ENCODE data around the gene NETO1.

NETO1 gene, protein sequence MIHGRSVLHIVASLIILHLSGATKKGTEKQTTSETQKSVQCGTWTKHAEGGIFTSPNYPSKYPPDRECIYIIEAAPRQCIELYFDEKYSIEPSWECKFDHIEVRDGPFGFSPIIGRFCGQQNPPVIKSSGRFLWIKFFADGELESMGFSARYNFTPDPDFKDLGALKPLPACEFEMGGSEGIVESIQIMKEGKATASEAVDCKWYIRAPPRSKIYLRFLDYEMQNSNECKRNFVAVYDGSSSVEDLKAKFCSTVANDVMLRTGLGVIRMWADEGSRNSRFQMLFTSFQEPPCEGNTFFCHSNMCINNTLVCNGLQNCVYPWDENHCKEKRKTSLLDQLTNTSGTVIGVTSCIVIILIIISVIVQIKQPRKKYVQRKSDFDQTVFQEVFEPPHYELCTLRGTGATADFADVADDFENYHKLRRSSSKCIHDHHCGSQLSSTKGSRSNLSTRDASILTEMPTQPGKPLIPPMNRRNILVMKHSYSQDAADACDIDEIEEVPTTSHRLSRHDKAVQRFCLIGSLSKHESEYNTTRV

DNA sequence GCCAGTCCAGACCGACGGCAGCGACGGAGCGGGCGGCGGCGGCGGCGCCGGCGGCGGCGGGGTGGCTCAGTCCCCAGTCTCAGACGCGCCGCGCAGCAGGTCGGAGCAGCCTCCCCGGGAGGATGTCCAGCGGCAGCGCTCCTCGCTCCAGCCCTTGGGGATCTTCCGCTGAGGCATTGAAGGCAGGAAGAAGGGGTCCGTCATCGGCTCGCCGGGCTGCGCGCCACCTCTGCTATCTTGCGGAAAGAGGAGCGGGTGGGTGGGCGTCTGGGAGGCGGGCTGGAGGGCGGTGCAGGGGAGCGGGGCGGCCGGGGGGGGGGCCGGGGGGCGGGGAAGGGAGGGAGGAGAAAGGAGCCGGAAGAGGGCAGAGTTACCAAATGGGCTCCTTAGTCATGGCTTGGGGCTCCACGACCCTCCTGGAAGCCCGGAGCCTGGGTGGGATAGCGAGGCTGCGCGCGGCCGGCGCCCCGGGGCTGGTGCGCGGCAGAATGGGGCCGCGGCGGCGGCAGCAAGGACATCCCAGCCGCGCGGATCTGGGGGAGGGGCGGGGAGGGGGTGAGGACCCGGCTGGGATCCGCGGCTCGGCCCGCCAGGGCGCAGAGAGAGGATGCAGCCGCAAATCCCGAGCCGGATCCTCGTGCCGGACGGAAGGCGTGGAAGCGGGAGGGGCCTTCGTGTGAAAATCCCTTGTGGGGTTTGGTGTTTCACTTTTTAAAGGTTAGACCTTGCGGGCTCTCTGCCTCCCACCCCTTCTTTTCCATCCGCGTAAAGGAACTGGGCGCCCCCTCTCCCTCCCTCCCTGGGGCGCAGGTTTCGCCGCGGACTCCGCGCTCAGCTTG is at the start of gene NETO1:
Gene NETO1, minus strand, starts transcription at position 242 of the 839 bp plus-strand sequence. CDS start 696 bp downstream, outside the sequence.
- no peak for DNase-seq

DNA sequence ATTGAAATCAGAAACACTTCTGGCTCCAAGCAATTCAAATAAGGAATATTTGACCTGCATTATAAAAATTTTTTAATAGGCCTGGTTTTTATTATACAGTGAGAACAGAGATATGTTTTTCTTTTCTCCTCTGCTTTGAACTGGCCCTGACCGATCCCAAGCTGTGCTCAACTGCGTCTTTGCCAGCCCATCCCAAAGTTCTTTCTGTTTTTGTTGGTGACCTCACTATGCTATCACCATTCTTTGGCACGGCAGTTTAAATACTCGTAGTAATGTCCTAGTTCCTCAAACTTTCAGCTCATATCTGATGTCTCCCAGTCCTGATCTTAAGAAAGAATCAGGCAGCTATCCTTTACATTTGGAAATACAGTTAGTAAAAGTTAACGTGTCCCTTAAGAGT is 42.3 kb upstream of the NETO1 start:
- no peak for DNase-seq

DNA sequence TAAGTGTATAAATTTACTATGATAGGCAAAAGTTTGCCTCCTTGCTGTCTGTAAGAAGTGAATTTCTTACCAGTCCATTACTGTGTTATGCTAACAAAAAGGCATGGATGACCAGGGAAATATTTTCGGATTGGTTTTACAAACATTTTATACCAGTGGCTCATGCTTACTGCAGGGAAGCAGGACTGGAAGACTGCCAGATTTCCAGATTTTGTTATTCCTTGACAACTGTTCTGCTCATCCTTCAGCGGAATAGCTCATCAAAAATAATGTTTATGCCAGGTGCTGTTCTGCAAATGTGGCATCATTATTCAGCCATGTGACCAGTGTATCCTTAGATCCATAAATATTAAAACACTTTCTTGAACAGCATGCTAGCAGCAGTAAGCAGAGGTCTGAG is 40.4 kb upstream of the NETO1 start:
- no peak for DNase-seq

DNA sequence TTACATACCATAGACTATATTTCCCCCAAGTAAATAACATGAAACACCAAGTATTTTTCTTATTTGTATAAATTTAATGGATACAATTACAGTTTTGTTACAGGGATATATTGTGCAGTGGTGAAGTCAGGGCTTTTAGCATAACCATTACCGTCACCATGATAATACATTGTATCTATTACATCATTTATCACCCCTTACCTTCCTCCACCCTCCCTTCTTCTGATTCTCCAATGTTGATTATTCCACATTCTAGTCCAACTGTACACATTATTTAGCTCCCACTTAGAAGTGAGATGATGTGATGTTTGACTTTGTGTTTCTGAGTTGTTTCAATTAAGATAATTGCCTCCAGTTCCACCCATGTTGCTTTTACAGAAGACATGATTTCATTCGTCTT is 35.2 kb upstream of the NETO1 start:
- DNase-seq = no peak

DNA sequence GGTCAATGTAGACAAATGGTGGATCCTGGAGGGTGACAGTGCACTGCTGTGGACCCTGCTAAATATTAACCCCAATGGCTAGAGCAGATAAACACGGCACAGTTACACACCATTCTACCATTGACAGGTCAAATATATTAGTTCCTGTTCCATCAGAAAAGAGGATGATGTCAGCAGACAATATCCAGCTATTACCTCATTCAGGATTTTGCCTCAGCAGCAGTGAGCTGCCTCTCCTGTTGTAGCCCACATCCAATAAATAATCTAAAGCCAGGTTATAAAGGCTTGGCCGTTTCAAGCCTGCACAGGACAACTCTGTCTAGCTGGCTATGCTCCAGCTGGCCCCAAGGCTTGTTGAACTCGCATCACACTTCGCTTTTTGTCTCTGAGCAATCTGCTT is 31.6 kb upstream of the NETO1 start:
- no peak for DNase-seq

DNA sequence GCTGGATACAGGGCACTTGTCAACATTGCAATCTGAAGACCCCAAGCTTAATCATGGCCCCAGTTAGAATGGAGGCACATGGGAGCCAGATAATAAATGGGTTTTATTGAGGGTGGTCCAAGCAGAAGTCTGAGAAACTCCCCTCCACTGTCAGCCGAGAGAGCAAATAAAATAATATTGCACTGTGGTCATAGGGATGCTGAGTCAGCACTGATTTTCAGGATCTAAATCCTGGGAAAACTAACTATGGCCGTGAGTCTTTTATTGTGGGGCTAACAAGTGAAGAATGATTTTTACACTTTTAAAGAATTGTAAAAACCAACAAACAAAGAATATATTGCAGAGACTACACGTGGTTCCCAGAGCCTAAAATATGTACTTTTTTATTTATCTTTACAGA is 31.1 kb upstream of the NETO1 start:
- no peak for DNase-seq

DNA sequence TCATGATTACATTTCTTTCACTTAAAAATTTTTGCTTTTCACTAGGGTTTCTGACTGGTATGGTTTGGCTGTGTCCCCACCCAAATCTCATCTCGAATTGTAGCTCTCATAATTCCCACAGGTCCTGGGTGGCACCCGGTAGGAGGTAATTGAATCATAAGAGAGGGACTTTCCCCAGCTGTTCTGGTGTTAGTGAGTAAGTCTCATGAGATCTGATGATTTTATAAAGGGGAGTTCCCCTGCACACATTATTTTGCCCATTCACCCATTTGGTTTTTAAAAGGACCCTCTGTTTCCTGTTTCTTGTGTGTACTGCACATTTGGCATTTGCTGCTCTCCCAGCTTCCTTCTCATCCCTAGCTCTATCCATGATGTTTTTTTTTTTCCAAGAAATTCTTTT is 27.8 kb upstream of the NETO1 start:
- DNase-seq = no peak

DNA sequence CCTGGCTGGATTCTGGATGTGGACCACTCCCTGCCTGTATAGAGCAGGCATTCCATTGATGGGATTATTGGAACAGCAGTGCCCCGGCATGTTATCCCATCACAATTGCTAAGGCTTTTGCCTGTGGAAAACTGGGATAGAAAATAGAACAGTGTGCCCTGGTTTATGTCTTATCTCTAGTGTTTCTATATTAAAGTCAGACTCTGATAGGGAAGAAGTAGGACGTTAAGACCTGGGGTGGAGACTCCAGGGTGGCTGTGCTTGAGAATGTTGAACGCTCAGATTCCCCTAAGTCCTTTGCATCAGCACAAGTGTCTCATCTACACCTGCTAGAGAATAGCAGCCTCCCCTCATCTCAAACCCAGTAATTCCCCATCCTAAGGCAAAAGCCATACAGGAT is 10.8 kb upstream of the NETO1 start:
- no peak for DNase-seq

DNA sequence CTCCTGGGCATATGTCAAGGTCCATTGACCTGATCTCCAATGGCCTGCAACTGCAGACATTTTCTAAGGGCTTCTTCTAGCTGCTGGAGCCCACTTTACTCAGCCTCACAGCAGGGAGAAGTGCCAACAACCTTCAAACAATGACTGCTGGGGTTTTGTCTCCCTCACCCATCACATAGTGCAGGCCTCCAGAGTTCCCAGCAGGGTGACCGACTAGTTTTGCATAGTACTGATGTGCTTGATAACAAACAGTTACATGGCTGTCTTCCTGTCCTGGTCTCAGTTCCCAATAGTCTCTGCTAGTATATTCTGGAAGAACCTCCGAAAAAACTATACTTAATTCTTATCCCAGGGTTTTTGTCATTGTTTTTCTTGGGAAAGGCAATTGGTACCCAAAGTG is 10.4 kb upstream of the NETO1 start:
- DNase-seq = no peak

DNA sequence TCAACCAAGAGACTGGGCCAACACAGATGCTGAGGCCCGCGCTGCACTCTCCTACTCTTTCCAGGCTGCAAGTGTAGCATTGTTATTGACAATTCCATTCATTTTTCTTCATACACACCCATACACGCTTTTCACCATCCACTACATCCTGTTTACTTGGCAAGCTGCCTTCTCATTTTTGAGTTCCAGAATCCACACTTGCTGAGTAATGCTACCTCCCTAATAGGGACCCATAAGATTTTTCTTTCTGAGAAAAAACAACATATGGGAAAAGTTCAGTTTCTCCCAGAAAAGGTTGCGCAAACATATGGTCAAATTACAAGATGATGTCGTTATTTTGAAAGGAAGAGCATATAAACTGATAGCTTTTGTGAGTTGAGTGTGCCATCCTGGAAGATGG is 3.3 kb upstream of the NETO1 start:
- no peak for DNase-seq

DNA sequence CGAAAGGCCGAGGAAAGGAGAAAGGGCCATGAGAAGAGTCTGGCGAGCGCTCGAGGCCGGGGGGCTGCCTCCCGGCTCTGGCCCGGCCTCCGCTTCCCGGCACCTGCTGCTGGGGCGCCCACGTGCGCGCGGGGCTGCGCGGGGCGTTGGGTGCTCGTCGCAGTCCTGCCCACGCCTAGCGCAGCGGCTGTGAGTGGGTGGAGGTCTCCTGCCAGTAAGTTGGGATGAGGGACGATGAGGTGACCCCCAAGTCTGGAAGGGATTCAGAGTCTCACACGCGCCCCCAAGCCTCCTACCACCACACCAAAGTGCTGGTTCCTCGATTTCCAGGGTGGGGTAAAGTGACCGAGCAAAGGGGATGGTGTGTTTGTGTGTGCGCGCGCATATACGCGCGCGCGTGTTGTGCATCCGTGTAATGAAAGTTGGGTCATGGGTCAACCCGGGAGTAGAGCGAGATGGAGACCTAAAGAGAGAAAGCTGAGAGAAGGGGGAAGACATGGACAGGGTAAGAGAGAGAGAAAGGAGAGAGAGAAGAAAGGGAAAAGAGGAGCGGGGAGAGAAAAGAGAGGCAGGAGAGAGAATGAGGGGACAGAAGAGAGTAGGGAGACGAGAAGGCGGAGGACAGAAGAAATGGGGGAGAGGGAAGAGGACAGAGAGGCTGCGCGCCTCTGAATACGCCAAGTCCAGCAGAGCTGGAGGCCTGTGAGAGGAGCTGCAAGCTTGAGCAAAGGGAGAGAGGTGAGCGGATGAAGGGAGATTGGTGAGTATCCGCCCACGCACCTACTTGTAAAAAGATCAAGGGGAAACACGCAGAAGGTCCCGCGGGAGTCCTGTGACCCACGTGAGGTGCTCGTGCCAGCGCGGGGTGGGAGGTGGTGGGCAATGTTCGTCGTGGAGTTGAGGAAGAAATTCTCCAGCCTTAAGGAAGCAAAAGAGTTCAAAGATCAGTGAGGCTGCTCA is 1.7 kb upstream of the NETO1 start:
- peak; percentile 39 for DNase-seq

DNA sequence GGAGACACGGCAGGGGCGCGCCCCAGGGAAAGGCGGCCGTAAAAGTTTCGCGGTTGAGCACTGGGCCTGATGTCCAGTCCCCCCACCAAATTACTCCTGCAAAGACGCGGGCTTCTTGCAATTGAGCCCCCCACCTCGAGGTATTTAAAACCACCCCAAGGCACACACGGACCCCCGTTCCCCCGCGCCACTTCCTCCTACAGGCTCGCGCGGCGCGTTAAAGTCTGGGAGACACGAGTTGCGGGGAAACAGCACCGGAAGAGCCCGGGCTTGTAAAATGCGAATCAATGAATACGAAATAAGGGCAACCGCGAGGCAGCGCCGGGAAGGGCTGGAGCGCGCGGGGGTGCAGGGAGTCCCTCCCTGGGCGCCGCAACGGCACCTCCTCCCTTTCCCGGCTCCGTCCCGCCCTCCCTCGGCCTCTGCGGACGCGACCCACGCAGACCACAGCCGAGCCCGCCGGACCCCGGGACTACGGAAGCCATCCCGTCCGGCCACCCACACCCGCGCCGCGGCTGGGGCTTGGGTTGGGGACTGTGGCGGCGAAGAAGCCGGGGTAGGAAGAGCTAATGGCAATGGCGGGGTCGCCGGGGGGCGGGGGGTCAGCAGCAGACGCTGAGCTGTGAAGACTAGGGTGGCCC is 918 bp upstream of the NETO1 start:
- DNase-seq = no peak

DNA sequence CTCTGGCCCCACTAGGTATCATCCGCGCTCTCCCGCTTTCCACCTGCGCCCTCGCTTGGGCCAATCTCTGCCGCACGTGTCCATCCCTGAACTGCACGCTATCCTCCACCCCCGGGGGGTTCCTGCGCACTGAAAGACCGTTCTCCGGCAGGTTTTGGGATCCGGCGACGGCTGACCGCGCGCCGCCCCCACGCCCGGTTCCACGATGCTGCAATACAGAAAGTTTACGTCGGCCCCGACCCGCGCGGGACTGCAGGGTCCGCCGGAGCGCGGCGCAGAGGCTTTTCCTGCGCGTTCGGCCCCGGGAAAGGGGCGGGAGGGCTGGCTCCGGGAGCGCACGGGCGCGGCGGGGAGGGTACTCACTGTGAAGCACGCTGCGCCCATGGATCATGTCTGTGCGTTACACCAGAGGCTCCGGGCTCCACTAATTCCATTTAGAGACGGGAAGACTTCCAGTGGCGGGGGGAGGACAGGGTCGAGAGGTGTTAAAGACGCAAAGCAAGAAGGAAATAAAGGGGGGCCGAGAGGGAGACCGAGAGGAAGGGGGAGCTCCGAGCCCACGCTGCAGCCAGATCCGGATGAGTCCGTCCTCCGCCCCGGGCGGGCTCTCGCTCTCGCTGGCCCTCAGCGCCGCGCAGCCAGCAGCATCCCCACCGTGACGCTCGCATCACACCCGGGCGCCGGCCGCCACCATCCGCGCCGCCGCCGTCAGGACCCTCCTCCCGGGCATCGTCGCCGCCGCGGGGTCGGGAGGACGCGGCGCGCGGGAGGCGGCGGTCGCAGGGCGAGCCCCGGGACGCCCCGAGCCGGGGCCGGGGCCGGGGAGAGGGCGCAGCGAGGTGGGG is 664 bp downstream of the NETO1 start:
- no peak for DNase-seq

DNA sequence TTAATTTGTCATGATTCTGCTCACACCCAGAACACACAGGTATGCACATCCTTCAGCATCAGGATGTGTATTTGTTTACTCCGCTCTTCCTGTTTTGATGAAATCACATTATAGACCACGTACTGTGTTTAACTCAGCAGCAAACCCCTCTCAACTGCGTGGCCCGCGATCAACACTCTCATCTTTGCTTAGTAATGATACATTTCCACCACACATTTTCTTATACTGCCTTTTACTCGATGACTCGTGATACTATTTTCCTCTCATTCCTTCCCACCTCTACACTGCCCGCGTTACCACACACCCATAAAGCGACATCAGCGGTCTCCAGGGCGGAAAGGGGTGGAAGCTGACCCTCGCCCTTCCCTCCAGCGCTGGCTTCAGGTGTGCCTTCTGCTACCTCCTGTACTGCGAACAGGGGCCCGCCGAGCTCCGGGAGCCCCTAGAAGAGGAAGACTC is 1.3 kb downstream of the NETO1 start:
- no peak for DNase-seq

DNA sequence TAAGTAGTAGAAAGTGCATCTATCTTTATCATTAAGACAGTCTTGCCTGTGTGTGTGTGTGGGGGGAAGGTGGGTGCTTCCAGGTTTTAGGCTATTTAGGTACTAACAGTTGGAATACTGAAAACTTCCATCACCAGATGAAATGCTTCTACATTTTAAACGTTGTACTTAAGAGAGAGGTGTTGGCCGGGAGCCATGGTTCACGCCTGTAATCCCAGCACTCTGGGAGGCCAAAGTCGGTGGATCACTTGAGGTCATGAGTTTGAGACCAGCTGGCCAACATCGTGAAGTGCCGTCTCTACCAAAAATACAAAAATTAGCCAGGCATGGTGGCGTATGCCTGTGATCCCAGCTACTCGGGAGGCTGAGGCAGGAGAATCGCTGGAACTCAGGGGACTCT is 4.0 kb downstream of the NETO1 start:
- no peak for DNase-seq

DNA sequence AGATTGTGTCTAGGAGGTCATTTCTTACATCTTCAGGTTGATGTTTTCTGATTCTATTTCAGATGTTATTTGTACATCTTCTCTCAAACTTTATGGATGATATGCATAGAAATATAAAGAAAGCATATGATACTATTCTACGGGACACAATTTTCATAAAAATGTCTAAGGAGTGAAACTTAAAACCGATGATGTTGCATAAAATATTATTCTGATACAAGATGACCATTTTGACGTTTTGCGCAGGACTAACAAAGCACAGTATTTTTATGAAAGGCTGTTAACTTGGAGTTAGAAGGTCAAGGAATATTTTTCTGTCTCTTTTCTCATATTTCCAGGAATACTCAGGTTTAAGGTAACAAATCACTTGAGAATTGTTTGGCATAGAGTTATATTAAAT is 8.7 kb downstream of the NETO1 start:
- DNase-seq = no peak

DNA sequence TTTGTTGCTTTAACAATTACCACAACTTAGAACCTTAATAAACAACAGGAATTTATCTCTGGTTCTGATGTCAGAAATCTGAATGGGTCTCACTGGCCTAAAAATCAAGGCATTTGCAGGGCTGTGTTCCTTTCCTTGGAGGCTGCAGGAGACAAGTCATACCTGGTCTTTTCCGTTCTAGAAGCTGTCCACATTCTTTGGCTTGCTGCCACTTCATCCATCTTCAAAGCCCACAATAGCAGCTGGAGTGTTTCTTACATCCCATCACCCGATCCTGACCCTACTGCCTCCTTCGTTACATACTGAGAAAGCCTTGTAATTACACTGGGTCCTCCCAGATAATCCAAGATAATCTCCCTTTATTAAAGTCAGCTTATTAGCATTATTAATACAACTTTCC is 18.1 kb downstream of the NETO1 start:
- DNase-seq = no peak

DNA sequence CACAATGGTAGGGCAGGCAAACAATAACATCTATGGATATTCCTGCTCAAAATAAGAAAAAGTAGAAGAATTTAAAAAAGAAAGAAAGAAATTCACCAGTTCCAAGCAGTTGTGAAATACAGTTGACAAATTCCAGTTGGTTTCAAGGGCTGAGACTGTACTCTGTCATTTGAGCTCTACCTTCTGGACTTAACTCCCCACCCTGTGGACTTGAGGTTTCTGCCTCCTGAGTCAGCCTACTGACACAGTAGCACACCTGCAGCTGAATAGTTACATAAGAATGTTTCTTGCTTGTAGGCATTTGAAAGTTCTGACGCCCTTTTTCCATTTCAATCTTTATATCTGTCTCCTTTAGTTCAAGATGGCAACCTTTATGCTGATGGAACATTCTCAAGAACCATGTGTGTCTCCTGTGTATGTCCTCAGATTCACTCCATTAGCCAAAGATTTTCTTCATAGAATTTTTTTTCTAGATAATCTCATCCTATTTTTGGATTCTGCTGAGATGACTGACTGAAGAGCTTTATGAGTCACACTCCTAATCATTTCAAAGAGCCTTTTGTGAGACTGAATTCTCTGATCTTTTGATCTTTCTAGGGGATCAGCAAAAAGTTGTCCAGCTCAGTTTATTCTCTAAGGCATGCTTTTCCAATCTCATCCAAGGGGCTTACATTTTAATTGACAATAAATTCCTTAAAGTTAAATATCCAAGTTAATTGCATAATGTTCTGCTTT is 19.1 kb downstream of the NETO1 start:
- DNase-seq = no peak

DNA sequence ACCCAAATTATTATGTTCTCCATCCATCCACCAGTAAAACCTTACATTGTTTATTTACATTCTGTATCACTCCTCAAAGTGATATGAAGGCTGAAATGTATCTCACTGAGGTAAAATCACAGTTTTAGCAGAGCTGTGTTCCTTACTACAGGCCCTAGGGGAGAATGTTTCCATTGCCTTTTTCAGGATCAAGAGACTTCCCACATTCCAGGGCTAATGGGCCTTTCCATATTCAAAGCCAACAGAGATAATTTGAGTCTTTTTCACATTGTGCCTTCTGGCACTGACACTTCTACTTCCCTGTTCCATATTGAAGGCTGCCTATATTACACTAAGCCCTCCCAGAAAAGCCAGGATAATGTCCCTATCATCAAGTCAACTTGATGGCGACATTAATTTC is 20.0 kb downstream of the NETO1 start:
- DNase-seq = no peak

DNA sequence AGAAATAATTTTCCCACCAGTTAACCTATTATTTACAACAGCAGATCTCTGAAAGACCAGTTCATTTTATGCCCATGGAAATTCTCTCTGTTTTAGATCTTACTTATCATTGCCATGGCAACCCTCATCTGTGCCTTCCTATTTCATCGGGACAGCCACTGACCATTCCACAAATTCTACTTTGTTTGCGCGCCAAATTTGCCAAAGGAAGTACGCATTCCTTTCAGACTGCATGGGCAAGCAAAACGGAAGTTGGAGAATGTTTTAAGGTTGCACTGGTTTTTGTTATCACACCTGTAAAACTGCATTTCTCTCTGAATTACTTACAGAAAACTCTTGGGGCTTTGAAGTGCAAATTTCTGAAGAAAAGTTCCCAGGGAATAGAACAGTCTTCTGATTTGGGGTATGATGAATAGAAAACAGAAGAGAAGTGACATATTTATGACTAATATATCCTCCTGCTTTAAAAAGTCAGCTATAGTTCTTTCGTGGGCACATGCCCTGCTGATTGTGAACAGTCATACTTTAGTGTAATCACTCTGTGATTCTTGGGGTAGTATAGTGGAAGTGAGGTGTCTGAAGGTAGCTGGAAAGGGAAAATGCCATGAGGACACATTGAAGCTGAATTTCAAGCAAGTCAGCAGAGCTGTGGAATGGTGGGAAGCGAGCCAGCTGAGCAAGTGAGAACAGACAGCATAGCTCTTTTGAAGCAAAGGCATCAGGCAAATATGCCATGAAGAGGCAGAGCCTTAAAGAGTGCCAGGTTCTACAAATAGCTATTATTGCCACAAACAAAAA is 20.9 kb downstream of the NETO1 start:
- no peak for DNase-seq

All from CD4-positive, alpha-beta T cell treated with Interleukin-15 for 1 hour (primary cell).